HG03095 (cell line): ENCODE data around the gene STX11.

Source experiments
- ATAC-seq: cut with Tn5 transposase; IDR thresholded peaks from one replicate; pipeline ENCODE4 v1.9.1; 2021; ENCODE audit warnings: moderate library complexity; ENCODE audit not compliant: unreplicated experiment

The STX11 gene

GRCh38 chr6:144140867-144141266 lies 9.4 kb upstream of the STX11 start:
- peak; percentile 84 for ATAC-seq

- ATAC-seq = no peak
Measured at GRCh38 chr6:144141470-144141869, 8.8 kb upstream of the STX11 start.

DNA sequence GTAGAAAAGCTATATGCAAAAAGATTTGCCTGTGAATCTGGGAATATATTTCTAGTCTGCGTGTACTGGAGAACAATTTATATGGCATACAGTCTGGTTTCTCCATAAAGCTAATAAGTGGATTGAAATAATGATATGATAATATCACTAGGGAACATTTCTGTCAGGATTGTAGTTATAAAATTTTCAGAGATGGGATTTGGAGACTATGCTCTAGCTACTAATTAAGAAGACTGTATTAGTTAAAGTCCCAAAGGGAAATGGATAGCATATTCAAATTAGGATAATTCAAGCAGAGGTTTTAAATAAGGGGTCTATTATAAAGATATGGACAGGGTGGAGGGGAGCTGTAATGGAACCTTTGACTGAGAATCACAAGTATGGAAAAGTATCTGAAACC lies 7.2 kb upstream of the STX11 start:
- ATAC-seq = no peak

GRCh38 chr6:144143878-144144277 lies 6.4 kb upstream of the STX11 start:
- ATAC-seq = no peak

GRCh38 chr6:144144996-144145395 lies 5.3 kb upstream of the STX11 start:
- no peak for ATAC-seq

DNA sequence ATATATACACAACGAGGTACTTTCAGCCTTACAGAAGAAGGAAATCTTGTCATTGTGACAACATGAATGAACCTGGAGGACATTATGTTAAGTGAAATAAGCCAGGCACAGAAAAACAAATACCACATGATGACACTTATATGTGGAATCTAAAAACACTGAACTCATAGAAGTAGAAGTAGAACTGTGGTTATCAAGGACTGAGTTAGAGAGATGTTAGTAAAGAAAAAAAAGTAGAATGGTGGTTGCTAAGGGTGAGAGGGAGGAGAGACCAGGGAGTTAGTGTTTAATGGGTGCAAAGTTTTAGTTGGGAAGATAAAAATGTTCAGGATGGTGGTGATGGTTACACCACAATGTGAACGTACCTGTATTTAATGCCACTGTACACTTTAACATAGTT lies 4.8 kb upstream of the STX11 start:
- no peak for ATAC-seq

- no peak for ATAC-seq
Measured at GRCh38 chr6:144148886-144149285, 1.4 kb upstream of the STX11 start.

- no peak for ATAC-seq
Measured at GRCh38 chr6:144149558-144149893, 791 bp upstream of the STX11 start.

DNA sequence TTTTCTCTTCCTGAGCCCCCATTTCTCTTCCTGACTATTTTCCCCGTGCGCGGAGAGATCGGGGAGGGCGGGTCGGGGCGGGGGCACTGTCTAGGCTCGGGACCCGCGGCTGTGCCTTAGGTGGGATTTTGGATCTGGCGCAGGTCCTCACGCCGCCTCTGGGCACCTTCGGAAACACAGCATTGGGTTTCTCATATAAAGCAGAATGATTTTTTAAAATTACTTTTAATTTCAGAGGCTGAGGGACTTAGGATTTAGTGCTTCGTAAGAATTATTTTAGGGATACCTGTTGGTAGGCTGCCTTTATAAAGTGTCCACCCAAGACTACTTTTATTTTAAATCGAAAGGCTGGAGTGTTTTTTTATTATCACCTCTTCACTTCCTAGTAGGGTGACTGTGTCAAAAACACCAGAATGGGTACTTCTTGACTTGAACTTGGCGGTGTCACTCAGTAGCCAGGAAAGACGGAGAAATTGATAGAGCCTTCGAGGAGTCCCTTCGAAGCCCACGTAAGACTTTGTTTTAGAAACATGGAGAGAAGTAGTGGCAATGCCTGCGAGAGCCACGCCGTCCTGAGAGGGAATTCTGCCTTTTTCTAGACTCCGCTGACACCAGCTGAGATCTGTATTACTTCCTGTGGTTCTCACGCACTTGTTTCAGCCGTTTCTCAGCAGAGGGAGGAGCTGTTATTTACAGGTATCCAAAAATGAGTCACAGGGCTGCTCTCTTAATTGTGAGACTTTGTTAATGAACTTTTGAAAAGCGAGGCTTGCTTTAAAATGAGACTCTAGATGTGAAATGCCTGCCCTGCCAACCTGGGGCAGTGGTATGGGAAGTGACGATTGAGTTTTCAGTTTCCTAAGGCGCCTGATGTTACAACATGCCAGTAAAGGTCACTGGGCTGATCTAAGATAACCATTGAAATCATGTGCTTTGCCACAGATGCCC lies 667 bp downstream of the STX11 start:
- ATAC-seq = peak; percentile 47

DNA sequence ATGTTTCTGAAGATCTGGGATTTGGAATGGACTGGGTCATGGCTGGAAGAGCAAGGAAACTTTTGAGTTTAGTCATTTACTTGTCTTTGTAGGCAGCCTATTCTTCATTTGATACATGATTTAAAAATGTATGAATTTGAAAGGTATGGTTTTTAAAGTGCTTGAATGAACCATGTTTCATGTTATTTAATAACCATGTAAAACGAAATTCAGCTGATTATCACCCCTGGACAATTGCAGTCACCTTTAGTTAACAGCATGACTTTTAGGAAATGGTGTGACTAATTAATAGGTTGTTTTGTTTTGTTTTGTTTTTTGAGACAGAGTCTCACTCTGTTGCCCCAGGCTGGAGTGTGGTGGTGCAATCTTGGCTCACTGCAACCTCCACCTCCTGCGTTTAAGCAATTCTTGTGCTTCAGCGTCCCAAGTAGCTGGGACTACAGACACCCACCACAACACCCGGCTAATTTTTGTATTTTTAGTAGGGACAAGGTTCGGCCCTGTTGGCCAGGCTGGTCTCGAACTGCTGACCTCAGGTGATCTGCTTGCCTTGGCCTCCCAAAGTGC lies 2.1 kb downstream of the STX11 start:
- no peak for ATAC-seq

GRCh38 chr6:144153260-144153659 lies 2.9 kb downstream of the STX11 start:
- ATAC-seq = peak; percentile 16

- ATAC-seq = no peak
Measured at GRCh38 chr6:144153971-144154370, 3.7 kb downstream of the STX11 start.

DNA sequence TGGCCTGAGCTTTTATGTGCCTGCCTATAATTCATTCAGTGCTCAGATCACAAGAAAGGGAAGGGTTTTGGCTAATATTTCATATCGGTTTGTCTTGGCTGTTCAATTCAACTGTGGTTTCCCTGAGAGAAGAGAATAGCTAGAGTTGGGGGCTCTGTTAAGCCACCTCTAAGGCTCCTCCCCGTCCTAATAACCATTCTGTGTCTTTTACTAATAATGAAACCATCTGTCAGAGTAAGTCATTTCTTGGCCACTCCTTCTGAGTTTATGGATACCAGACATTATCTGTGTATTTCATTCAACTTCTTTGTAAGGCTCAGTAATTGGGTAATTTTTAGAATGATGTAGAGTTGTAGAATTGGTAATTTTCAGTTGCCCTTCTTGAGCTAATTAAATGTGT lies 5.2 kb downstream of the STX11 start:
- ATAC-seq = peak; percentile 55

DNA sequence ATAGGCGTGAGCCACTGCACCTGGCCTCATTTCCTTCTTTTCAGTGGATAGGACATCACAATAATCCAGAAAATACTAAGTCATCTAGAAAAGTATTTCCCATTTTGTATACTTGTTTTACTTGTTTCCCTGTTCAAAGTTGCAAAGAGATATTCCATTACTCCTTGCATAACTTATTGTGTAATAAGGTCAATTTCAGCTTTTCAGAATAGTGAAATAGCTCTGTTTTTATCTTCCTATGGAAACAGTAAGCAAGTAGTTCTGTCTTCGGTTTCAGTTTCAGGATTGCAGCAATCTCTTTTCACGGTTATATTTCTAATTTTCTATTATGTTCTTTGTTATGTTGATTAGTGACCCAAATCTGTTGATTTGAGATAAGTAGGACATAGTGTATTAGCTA lies 6.0 kb downstream of the STX11 start:
- ATAC-seq = no peak

DNA sequence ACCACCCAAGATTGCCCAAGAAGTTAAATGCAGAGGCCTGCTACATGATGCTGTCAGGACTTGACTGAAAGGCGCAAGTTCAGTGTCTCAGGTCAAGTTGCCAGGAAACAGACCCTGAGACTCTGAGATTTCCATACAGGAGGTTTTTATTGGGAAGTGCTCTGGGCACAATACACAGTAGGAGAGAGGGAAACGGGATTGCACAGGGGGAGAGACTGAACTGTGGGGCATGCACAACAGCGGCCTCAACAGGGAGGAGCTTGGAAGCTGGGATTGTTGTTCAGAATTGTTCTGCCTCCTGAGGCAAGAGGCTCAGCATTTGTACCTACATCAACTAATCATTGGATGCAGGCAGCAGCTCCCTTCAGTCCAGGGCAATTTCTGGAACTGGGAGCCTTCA lies 6.7 kb downstream of the STX11 start:
- ATAC-seq = no peak

GRCh38 chr6:144158133-144158532 lies 7.8 kb downstream of the STX11 start:
- no peak for ATAC-seq

GRCh38 chr6:144159223-144159622 lies 8.9 kb downstream of the STX11 start:
- ATAC-seq = no peak

GRCh38 chr6:144159742-144160141 lies 9.4 kb downstream of the STX11 start:
- no peak for ATAC-seq

DNA sequence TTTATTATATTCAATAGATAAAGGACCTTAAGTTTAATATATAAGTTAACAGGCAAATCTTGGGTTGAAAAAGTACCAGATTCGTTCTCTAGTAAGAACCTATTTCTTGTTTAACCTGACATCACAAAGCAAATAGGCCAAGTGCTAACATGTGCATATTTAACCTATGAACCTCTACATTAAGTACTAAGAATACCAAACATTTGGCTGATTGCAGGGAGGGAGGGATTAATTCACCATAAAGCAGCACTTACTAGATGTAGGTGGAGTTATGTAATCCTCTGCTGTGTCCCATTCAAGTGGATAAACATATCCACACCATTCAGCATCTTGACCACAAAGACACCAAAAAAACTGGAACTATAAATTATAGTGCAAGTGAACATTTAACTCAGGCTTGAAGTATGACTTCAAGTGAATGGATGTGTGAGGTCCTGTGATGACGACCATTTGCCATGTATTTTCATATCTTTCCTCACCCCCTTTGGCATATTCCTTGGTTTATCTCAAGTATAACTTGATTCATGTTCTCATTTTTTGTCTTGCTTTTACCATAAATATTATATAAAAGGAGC lies 10.2 kb downstream of the STX11 start:
- no peak for ATAC-seq

DNA sequence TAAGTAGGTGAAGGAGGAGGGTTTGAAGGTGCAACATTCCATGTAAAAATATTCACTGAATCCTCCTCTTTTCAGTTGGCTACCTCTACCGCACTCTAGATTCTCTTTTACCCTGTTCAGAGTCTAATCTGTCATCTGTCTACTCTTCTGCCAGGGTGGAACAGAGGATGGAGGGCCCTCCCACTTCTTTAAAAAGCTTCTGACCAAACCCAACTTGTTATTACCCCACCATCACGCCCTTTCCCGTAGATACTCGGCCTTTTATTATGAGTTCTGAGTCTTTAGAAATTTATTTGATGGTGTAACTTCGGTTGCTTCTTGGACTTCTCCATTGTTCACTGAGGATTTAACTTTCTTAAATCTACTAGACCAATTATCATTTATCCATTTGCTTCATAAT lies 11.7 kb downstream of the STX11 start:
- no peak for ATAC-seq

GRCh38 chr6:144162977-144163376 lies 12.7 kb downstream of the STX11 start:
- ATAC-seq = peak; percentile 63

DNA sequence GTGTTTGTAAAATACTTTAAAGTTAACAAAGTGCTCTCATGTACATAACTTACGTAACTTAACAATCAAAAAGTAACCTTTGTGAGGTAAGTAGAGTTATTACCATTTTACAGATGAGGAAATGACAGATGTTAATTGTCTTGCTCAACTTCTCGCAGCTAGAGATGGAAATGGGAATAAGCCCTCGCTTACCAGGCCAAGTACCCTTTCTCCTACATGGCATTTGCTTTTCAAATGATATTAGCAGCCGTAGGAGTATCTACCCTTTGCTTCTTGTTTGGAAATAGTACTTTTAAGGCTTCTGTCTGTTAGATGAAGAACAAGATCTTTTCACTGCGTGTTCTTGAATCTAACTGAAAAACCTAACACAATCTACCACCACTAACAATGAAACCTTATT lies 15.5 kb downstream of the STX11 start:
- ATAC-seq = no peak
